22Rv1 (cell line): ENCODE measurements around the gene CDR2L.

ENCODE experiments used
- H3K27ac ChIP-seq: fragments of 450-650 bp; 2 replicates; pipeline ENCODE4 v1.5.1; 2017
- CTCF ChIP-seq: fragments of 450-650 bp; IDR thresholded peaks from 2 replicates; pipeline ENCODE4 v1.5.1; 2017; ENCODE audit warnings: mild to moderate bottlenecking
- ZFX ChIP-seq: fragments of 450-650 bp; IDR thresholded peaks from 2 replicates; pipeline ENCODE4 v1.6.1; 2017; ENCODE audit warnings: antibody characterized with exemption, borderline replicate concordance

Gene CDR2L

GRCh38 chr17:75048249-75048878, 60.9 kb downstream of the CDR2L start:
- peak overlapping the region; percentile 85 for H3K27ac ChIP-seq
- TF ChIP-seq ZFX (no peak), CTCF (no peak)

- TF ChIP-seq CTCF, result no peak
- TF ChIP-seq ZFX, result no peak
Observed at GRCh38 chr17:75049057-75049456, 61.6 kb downstream of the CDR2L start.

GRCh38 chr17:75049706-75050105, 62.3 kb downstream of the CDR2L start:
- TF ChIP-seq CTCF, result no peak
- H3K27ac ChIP-seq, result no peak overlapping the region

More at GRCh38 chr17:75049057-75049456, 61.6 kb downstream of the CDR2L start:
- H3K27ac ChIP-seq, result no peak overlapping the region

- TF ChIP-seq ZFX (no peak), CTCF (no peak)
- H3K27ac ChIP-seq, result no peak overlapping the region
Observed at GRCh38 chr17:75051941-75052340, 64.5 kb downstream of the CDR2L start.
